Transverse colon (tissue), 4 donors: ENCODE measurements around the gene AOC3. TPM values are rescaled to one million over a fixed set of nuclear protein-coding genes. Genes with fewer than 3 reads are reported as not detected.
"Not testable (repeated sequence)": the region's sequence is repeated elsewhere in the genome, so short reads cannot be mapped to it uniquely, and the experiment has no call there.

ENCODE experiments used
- DNase-seq: peaks from one replicate; pipeline ENCODE4 v3.0.0-alpha.2; 2019
- H3K27ac ChIP-seq, 4 donors: fragments of 200-600 bp; sonication (generic); 2 replicates each; pipeline ENCODE4 v1.5.1; 2016 to 2018; ENCODE audit warnings: inconsistent platforms in 4 of 4
- H3K27me3 ChIP-seq: fragments of 200-600 bp; sonication (generic); 2 replicates; pipeline ENCODE4 v1.5.1; 2017; ENCODE audit warnings: inconsistent platforms
- H3K36me3 ChIP-seq, 4 donors: fragments of 200-600 bp; sonication (generic); 2 replicates each; pipeline ENCODE4 v1.5.1; 2017 to 2019; ENCODE audit warnings: inconsistent platforms in 4 of 4
- H3K4me1 ChIP-seq, 4 donors: fragments of 200-600 bp; sonication (generic); 2 replicates each; pipeline ENCODE4 v1.5.1; 2017 to 2020; ENCODE audit warnings: inconsistent platforms in 4 of 4
- H3K4me3 ChIP-seq, 4 donors: fragments of 200-600 bp; sonication (generic); 1 replicate in 1 of 4; 2 replicates in 3 of 4; pipeline versions ENCODE4 v1.5.1 to v1.6.1; 2017 to 2019; ENCODE audit warnings: inconsistent platforms in 4 of 4
- H3K9me3 ChIP-seq, 2 donors: fragments of 200-600 bp; sonication (generic); 2 replicates each; pipeline ENCODE4 v1.5.1; 2017 to 2019; ENCODE audit warnings: inconsistent platforms in 2 of 2
- EP300 ChIP-seq: sonication (generic); formaldehyde crosslinking; IDR thresholded peaks from one replicate; pipeline ENCODE4 v1.6.1; 2017; ENCODE audit warnings: antibody characterized with exemption, low read depth
- POLR2A ChIP-seq: fragments of 450-650 bp; IDR thresholded peaks from one replicate; pipeline ENCODE4 v1.6.1; 2016; ENCODE audit warnings: antibody characterized with exemption, mild to moderate bottlenecking, moderate library complexity
- POLR2AphosphoS5 ChIP-seq, 3 donors: sonication (generic); formaldehyde crosslinking; IDR thresholded peaks; one replicate each; pipeline ENCODE4 v1.6.1; 2016; ENCODE audit warnings: antibody characterized with exemption in 3 of 3
- WGBS, 2 donors: methylation state at CpG; one replicate each; pipeline ENCODE4 v1.1.5; 2018; ENCODE audit warnings: low coverage in 1 of 2; 5-methylcytosine and 5-hydroxymethylcytosine counted together
- in situ Hi-C, 4 donors: fragments of 200-750 bp; cut with MboI; loops; one replicate each; pipeline versions ENCODE4 v1.15.0 to v1.15.1; 2017; ENCODE audit warnings: low sequenced_read_pairs in 3 of 4, low pct_ligation_motif_present in 1 of 4, low pct_unique_long_range_greater_than_20kb in 1 of 4
- intact Hi-C: fragments of 100-400 bp; cut with DNase I; formaldehyde crosslinking; loops from one replicate; pipeline ENCODE4 v1.15.1; 2023; ENCODE audit warnings: low total_unique reads
- total RNA-seq, 4 donors: library from RNA; depleted of rRNA; stranded (reverse); fragments of >200 nt; gene quantifications; one replicate each; pipeline ENCODE4 v1.1.0, GENCODE V29; 2016
- TF ChIP-seq, protein P1 (sequence below), 5 experiments: fragments of 200-600 bp in 3 of 5; fragments of 450-650 bp in 2 of 5; sonication (generic) in 3 of 5; IDR thresholded peaks; 1 replicate in 2 of 5; 2 replicates in 3 of 5; pipeline ENCODE4 v1.5.1; 2016 to 2017; ENCODE audit warnings: antibody characterized with exemption in 5 of 5, inconsistent platforms in 3 of 5, mild to moderate bottlenecking in 2 of 5, moderate library complexity in 1 of 5

Gene AOC3
- total RNA-seq, 4 donors from 2014 or later, result 14.3 to 134 (median 35.2) TPM

DNA sequence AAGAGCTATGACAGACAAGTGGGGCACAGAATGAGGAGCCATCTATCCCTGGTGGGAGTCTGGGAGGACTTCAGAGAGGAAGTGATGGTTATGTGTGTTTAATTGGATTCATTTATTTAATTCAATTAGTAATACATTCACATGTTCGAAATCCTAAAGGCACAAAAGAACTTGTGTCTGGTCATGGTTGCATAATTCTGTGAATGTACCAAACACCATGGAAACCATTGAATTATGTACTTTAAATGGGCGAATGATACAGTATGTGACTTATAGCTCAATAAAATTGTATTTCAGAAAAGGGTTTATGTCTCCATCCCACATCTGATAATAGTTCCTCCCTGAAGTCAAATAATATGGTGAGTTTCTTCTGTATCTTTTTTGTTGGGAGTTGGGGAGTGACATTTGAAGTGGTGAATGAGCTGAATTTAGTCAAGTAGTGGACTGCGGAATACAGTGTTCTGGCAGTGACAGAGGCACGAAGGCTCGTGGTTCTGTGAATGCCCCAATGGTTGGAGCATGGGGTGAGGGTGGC, 29.8 kb downstream of the AOC3 start:
- Histone ChIP-seq H3K9me3 (no peaks in the 10 kb centered on the region), H3K4me1 (no peaks in the 10 kb centered on the region), H3K36me3 (no peaks in the 10 kb centered on the region), H3K4me3 (no peak overlapping the region), H3K27me3 (peaks cover 31% of the 10 kb centered on the region), H3K27ac (no peak overlapping the region)
- TF ChIP-seq POLR2A, result no peak
- TF ChIP-seq EP300, result no peak
- TF ChIP-seq, protein P1, sequence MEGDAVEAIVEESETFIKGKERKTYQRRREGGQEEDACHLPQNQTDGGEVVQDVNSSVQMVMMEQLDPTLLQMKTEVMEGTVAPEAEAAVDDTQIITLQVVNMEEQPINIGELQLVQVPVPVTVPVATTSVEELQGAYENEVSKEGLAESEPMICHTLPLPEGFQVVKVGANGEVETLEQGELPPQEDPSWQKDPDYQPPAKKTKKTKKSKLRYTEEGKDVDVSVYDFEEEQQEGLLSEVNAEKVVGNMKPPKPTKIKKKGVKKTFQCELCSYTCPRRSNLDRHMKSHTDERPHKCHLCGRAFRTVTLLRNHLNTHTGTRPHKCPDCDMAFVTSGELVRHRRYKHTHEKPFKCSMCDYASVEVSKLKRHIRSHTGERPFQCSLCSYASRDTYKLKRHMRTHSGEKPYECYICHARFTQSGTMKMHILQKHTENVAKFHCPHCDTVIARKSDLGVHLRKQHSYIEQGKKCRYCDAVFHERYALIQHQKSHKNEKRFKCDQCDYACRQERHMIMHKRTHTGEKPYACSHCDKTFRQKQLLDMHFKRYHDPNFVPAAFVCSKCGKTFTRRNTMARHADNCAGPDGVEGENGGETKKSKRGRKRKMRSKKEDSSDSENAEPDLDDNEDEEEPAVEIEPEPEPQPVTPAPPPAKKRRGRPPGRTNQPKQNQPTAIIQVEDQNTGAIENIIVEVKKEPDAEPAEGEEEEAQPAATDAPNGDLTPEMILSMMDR (IDR thresholded peaks at IDR 0.05), result no peak
- TF ChIP-seq POLR2AphosphoS5 (IDR thresholded peaks at IDR 0.05), result no peak
- DNase-seq, result no peak
- in situ Hi-C loops (no loop called here), intact Hi-C loops (no loop called here)
- WGBS, 2 donors, result 73 to 82% methylated on average over 5 of the region's 5 CpGs

DNA sequence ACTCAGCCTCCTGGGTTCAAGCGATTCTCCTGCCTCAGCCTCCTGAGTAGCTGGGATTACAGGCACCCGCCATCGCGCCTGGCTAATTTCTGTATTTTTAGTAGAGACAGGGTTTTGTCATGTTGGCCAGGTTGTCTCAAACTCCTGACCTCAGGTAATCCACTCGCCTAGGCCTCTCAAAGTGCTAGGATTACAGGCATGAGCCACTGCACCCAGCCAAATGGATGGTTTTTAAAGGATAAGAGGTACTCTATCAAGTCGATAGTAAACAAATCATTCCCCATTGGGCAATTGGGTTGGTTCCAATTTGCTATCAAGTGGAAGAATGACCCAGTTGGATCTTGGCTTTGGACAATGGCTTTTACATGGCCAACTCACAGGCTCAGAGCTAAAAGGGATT, 30.7 kb downstream of the AOC3 start:
- H3K27ac ChIP-seq, H3K4me1 ChIP-seq, in situ Hi-C loops, intact Hi-C loops, H3K36me3 ChIP-seq, DNase-seq, H3K9me3 ChIP-seq, H3K4me3 ChIP-seq: not testable (repeated sequence)
- peaks cover 30% of the 10 kb centered on the region for H3K27me3 ChIP-seq
- WGBS, 2 donors, result 90 to 92% methylated on average over 2 to 6 of the region's 6 CpGs

DNA sequence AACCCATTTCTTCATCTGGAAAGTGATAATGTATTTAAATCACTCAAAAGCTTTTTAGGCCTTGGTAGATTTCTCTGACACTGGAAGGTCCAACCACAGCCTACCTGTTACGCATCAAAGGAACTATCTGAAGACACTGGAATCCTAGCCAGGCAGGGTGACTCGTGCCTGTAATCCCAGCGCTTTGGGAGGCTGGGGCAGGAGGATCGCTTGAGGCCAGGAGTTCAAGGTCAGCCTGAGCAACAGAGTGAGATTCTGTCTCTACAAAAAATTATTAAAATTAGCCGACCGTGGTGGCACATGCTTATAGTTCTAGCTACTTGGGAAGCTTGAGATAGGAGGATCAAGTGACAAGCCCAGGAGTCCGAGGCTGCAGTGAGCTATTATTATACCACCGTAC, 31.2 kb downstream of the AOC3 start:
- Histone ChIP-seq H3K4me3 (no peak overlapping the region), H3K27ac (no peak overlapping the region), H3K36me3 (no peaks in the 10 kb centered on the region), H3K9me3 (no peaks in the 10 kb centered on the region), H3K4me1 (no peaks in the 10 kb centered on the region), H3K27me3 (peaks cover 25% of the 10 kb centered on the region)
- intact Hi-C loops, result no loop called here
- in situ Hi-C loops, result no loop called here
- DNase-seq, result no peak
- 82 to 93% methylated on average over 4 to 8 of the region's 8 CpGs for WGBS, 2 donors
- TF ChIP-seq, protein P1 (IDR thresholded peaks at IDR 0.05), result no peak
- TF ChIP-seq EP300 (no peak), POLR2AphosphoS5 (IDR thresholded peaks at IDR 0.05) (no peak), POLR2A (no peak)

DNA sequence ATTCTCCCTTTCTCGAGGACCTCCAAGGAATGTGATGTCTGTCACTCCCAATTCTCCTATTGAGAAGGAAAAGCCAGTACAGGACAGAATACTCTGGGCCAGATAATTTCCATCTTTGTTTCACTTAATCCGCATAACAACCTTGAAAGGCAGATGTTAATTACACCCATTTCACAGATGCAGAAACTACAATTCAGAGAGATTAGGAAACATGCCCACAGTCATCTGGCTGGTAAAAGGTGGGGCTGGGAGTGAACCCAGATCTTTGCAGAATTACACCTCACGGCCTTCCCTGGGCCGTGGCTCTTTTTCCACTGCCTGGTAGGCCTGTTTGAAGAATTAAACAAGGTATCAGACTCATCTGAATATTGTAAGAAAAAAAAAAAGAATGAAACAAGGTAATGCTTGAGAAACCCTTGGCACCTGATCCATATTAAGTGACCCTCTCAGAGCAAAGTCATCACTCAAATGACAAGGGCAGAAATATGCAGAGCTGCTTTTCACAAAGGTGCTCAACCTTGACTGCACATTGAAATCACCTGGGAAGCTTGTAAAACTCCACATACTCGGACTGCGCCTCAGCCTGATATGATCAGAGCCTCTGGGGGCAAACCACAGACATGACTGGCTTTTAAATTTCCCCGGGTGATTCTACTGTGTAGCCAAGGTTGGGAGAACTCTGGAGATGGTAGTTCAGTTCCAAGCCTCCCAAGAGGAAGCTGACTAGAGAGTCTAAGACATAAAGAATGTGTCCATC, 33.0 kb downstream of the AOC3 start:
- Histone ChIP-seq H3K4me3 (no peak overlapping the region), H3K27ac (no peak overlapping the region), H3K9me3 (no peaks in the 10 kb centered on the region), H3K4me1 (no peaks in the 10 kb centered on the region), H3K27me3 (peaks cover 7% of the 10 kb centered on the region), H3K36me3 (no peaks in the 10 kb centered on the region)
- intact Hi-C loops (no loop called here), in situ Hi-C loops (no loop called here)
- no peak for DNase-seq
- 83 to 100% methylated on average over 1 to 7 of the region's 7 CpGs for WGBS, 2 donors
- no peak for TF ChIP-seq POLR2A
- TF ChIP-seq, protein P1 (IDR thresholded peaks at IDR 0.05), result no peak

DNA sequence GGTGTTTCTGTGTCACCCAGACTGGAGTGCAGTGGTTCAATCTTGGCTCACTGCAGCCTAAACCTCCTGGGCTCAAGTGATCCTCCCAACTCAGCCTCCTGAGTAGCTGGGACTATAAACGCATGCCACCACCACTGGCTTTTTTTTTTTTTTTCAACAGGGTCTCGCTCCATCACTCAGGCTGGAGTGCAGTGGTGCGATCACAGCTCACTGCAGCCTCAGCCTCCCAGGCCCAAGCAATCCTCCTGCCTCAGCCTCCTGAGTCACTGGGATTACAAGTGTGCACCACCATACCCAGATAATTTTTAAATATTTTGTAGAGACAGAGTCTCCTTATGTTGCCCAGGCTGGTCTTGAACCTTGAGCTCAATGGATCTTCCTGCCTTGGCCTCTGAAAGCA, 34.8 kb downstream of the AOC3 start:
- H3K27me3 ChIP-seq, intact Hi-C loops, H3K4me3 ChIP-seq, in situ Hi-C loops, H3K9me3 ChIP-seq, H3K4me1 ChIP-seq, H3K27ac ChIP-seq, DNase-seq, H3K36me3 ChIP-seq: not testable (repeated sequence)
- 90% methylated on average over 3 of the region's 3 CpGs; no CpG with 5 or more reads in 1 of the 2 donors for WGBS, 2 donors
